Skeletal muscle cell (primary cell): ENCODE data around the gene DCAF10.
A peak's percentile ranks its signal among the peaks of the same experiment; 100 is the strongest.
"Not testable (repeated sequence)": the region's sequence is repeated elsewhere in the genome, so short reads cannot be mapped to it uniquely, and the experiment has no call there.

Experiments used
- DNase-seq: peaks from one replicate; pipeline ENCODE4 v3.0.0-alpha.2; 2010; ENCODE audit warnings: low read depth
- H3K4me3 ChIP-seq: 2 replicates; pipeline ENCODE4 v1.5.1; 2011; ENCODE audit warnings: low read depth, mild to moderate bottlenecking, control low read depth, low read length, moderate library complexity

Gene DCAF10

GRCh38 chr9:37787059-37787458, 13.5 kb upstream of the DCAF10 start:
- no peak overlapping the region for H3K4me3 ChIP-seq
- DNase-seq = no peak

- H3K4me3 ChIP-seq = no peak overlapping the region
- DNase-seq = no peak
Measured at GRCh38 chr9:37788332-37788731, 12.3 kb upstream of the DCAF10 start.

DNA sequence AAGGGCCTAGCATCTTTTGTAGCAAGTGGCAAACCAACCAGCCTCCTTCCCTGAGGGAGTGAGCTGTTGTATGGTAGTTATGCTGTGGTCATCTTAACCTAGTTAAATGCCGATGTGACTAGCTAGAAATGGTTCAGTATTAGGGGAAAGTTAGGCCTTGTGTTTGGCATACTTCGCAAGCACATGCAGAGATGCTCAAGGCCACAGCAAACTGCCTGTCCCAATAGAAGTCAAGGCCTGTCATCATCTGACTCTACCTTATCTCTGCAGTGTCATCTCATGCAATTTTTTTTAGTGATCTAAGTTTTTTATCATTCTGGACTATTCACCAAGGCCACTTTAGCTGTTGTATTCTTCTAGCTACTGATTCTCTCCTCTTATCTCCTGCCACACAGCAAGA, 10.5 kb upstream of the DCAF10 start:
- no peak for DNase-seq
- H3K4me3 ChIP-seq = no peak overlapping the region

- no peak for DNase-seq
- no peak overlapping the region for H3K4me3 ChIP-seq
Measured at GRCh38 chr9:37792122-37792521, 8.5 kb upstream of the DCAF10 start.

- H3K4me3 ChIP-seq = no peak overlapping the region
- DNase-seq = no peak
Measured at GRCh38 chr9:37796232-37796631, 4.4 kb upstream of the DCAF10 start.

- H3K4me3 ChIP-seq = no peak overlapping the region
- no peak for DNase-seq
Measured at GRCh38 chr9:37798677-37799076, 1.9 kb upstream of the DCAF10 start.

- no peak for DNase-seq
Measured at GRCh38 chr9:37801287-37801850, 772 bp downstream of the DCAF10 start.

GRCh38 chr9:37801959-37802711, 1.5 kb downstream of the DCAF10 start:
- peak overlapping the region; percentile 94 for H3K4me3 ChIP-seq
- no peak for DNase-seq

More at GRCh38 chr9:37801287-37801850, 772 bp downstream of the DCAF10 start:
- peak overlapping the region; percentile 94 for H3K4me3 ChIP-seq

GRCh38 chr9:37806271-37806670, 5.7 kb downstream of the DCAF10 start:
- H3K4me3 ChIP-seq = no peak overlapping the region
- DNase-seq = no peak

GRCh38 chr9:37809676-37810075, 9.1 kb downstream of the DCAF10 start:
- H3K4me3 ChIP-seq, DNase-seq: not testable (repeated sequence)

GRCh38 chr9:37811906-37812476, 11.4 kb downstream of the DCAF10 start:
- no peak overlapping the region for H3K4me3 ChIP-seq
- DNase-seq = no peak

GRCh38 chr9:37812773-37813379, 12.3 kb downstream of the DCAF10 start:
- no peak for DNase-seq
- H3K4me3 ChIP-seq = no peak overlapping the region

DNA sequence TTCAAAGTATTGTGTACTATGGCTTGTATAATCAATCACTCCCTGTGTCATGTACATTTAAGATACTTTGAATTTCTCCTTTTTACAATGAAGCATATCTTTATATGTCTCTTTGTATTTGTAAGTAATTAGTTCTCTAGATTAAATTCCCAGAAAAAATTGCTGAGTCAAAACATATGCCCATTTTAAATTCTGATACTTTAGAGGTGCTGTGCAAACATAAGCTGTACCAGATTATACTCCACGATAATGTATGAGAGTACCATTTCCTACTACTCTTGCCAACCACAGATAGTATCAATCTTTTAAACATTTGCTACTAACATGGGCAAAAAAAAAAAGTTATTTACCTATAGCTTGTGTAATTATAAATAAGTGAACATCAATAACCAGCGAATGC, 18.3 kb downstream of the DCAF10 start:
- no peak overlapping the region for H3K4me3 ChIP-seq
- no peak for DNase-seq

- no peak overlapping the region for H3K4me3 ChIP-seq
- DNase-seq = no peak
Measured at GRCh38 chr9:37820142-37820541, 19.5 kb downstream of the DCAF10 start.

DNA sequence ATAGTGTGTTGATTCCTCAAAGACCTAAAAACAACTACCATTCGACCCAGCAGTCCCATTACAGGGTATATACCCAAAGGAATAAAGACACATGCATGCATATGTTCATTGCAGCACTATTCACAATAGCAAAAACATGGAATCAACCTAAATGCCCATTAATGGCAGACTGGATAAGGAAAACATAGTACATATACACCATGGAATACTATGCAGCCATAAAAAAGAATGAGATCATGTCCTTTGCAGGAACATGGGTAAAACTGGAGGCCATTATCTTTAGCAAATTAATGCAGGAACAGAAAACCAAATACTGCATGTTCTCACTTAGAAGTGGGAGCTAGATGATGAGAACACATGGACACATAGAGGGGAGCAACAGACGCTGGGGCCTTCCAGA, 24.6 kb downstream of the DCAF10 start:
- not testable (repeated sequence) for H3K4me3 ChIP-seq, DNase-seq

GRCh38 chr9:37827483-37828165, 27.0 kb downstream of the DCAF10 start:
- H3K4me3 ChIP-seq = no peak overlapping the region
- DNase-seq = no peak

GRCh38 chr9:37835821-37836220, 35.2 kb downstream of the DCAF10 start:
- no peak overlapping the region for H3K4me3 ChIP-seq
- no peak for DNase-seq

GRCh38 chr9:37836386-37836785, 35.8 kb downstream of the DCAF10 start:
- DNase-seq = no peak
- H3K4me3 ChIP-seq = no peak overlapping the region

DNA sequence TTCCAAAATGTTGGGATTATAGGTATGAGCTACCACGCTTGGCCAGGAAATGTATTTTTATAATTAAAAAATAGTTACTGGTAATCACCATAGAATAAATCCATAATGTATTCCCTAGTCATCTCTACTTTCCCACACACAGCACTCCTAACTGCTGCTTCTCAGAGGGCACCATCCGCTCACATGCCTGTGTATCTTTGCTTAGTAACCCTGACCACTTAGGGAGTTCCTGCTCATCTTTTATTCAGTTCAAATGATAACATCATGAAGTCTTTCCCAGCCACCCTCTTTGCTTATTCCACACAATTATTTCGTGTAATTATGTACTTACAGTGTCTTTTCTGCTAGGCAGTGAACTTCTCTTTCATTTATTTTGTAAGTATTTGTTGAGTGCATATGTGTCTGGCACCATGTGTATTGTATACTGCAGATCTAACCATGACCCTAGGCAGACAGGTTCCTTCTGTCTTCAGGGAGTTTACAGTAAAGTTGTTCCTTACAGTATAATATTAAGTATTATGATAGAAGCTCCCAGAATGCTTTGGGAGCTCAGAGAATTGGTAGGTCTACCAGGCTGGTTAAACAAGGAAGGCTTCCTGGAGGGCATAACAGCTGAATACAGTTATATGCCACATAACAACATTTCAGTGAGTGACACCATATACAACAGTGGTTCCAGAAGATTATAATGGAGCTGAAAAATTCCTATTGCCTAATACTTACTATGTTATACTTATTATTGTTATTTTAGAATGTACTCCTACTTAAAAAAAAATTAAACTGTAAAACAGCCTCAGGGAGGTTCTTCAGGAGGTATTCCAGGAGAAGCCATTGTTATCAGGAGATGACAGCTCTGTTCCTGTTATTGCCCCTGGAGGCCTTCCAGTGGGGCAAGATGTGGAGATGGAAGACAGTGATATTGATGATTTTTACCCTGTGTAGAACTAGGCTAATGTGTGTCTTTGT, 39.2 kb downstream of the DCAF10 start:
- no peak overlapping the region for H3K4me3 ChIP-seq
- no peak for DNase-seq
